ENCODE data around the gene FBXL19. TPM values are rescaled to one million over a fixed set of nuclear protein-coding genes. Genes with fewer than 3 reads are reported as not detected.

The FBXL19 gene
- total and polyA plus RNA-seq, 2 donors (not counting 1 experiment from before 2014, with no cell fraction given): 3.1 to 14.5 TPM

DNA sequence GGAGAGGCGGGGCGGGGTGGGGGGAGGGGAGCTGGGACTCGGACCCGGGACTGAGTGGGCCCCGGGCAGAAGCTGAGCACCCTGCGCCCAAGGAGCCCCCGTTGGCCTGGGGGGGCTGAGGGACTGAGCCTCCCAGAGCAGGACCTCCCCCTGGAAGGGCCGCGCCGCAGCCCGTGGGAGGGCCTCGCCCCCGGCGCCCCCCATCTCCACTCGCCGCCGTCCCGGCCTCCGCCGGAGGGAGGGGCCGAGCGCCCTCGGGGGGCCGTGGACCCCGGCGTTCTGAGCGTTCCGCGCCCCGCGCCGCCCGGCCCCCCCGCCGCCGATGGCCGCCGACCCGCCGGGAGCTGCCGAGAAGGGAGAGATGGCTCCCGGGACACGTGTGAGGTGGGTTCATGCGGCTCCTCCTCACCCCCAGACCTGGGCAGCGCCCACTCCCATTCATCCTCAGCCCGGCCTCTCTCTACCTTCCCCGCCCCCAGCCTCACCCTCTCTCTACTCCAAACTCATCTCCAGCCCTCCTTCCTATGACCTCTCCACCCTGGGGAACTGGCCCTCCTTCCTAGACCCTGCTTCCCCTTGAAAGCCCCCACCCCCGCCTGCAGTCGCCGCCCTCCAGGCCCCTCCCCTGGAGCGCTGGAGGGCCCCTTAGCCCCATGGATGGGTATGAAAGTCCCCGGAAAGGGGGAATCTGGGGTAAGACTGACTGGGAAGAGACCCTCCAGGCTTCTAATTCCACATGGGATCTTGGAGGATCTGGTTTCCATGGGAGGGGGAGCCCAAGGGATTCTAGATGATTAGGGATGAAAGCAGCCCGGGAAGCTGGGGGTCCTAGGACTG lies 922 bp downstream of the FBXL19 start:
- no peaks in the 10 kb centered on the region for H4K20me1 ChIP-seq (ENCODE audit: control insufficient read depth, extremely low read depth, insufficient read depth, low read length)
- no peaks in the 10 kb centered on the region for H3K4me1 ChIP-seq (ENCODE audit: control insufficient read depth, extremely low read depth, insufficient read depth, low read length)
- no peak for TF ChIP-seq CTCF (conservative IDR thresholded peaks at IDR 0.05 in 1 of 2, IDR thresholded peaks at IDR 0.05 in 1 of 2; ENCODE audit: low read depth in 1 of 2, low read length in 2 of 2)
- no peak for TF ChIP-seq EZH2 (IDR thresholded peaks at IDR 0.05; ENCODE audit: low read length, missing control alignments)
- H3K36me3 ChIP-seq (ENCODE audit: control insufficient read depth, insufficient read depth, low read length): peaks cover 3% of the 10 kb centered on the region
- H3K27ac ChIP-seq (ENCODE audit: insufficient read depth, low read length): no peak overlapping the region
- DNase-seq (ENCODE audit: low read depth in 2 of 2): no peak
- no peaks in the 10 kb centered on the region for H3K27me3 ChIP-seq (ENCODE audit: control insufficient read depth, insufficient read depth, low read length)
- H2AFZ ChIP-seq (ENCODE audit: low read length): no peak overlapping the region
- peak overlapping the region; percentile 61 to 69 (median 62) for H3K4me3 ChIP-seq (replicated peaks in 1 of 4; ENCODE audit: control extremely low read depth in 1 of 4, insufficient read depth in 1 of 4, low read depth in 3 of 4, low read length in 4 of 4)
- peak overlapping the region; percentile 96 for H3K4me2 ChIP-seq (ENCODE audit: extremely low read depth, insufficient read depth, low read length)
- no peaks in the 10 kb centered on the region for H3K79me2 ChIP-seq (ENCODE audit: control insufficient read depth, insufficient read depth, low read length)
- H3K9ac ChIP-seq (ENCODE audit: insufficient read depth, low read length): peak overlapping the region; percentile 50
- H3K9me3 ChIP-seq (ENCODE audit: control insufficient read depth, insufficient read depth, low read depth, low read length): no peaks in the 10 kb centered on the region

DNA sequence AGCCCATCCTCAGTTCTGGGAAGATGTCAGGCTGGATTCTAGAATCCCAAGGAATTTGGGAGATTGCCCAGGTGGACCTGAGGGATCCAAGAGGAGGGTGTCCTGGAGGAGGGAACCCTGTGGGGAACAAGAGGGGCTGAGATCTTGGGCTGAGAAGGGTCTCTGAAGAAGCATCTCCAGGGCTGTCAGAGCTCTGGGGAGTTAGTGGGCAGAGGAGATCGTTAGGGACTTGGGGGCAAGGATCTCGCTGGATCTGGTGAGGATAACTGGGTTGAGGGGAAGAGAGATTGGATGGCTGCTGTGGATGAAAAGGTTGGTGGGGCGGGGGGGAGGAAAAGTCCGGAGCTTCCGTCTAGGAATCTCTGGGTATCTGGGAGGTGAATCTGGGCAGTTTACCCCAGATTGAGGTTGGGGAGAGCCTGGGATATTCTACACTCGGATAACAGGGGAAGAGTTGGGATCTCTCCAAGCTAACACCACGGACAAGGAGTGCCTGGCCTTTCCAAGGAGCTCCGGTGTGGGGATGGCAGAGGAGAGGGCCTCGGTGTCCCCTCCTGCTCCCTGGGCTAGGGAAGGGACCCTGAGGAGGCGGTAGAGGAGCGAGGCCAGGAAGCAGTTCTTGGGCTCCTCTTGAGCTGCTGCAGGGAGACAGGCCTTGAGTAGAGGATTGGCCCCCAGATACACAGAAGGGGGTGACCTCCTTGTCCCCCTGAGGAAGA lies 1.7 kb downstream of the FBXL19 start:
- H2AFZ ChIP-seq (ENCODE audit: low read length): no peak overlapping the region

More for the DNA sequence above, 1.7 kb downstream of the FBXL19 start:
- Histone ChIP-seq H3K79me2 (ENCODE audit: control insufficient read depth, insufficient read depth, low read length) (no peaks in the 10 kb centered on the region), H3K4me3 (replicated peaks in 1 of 4; ENCODE audit: control extremely low read depth in 1 of 4, insufficient read depth in 1 of 4, low read depth in 3 of 4, low read length in 4 of 4) (peak overlapping the region; percentile 61 to 69 (median 62)), H3K27ac (ENCODE audit: insufficient read depth, low read length) (no peak overlapping the region), H3K27me3 (ENCODE audit: control insufficient read depth, insufficient read depth, low read length) (no peaks in the 10 kb centered on the region), H3K4me1 (ENCODE audit: control insufficient read depth, extremely low read depth, insufficient read depth, low read length) (no peaks in the 10 kb centered on the region), H3K9ac (ENCODE audit: insufficient read depth, low read length) (no peak overlapping the region), H3K4me2 (ENCODE audit: extremely low read depth, insufficient read depth, low read length) (peak overlapping the region; percentile 96), H3K9me3 (ENCODE audit: control insufficient read depth, insufficient read depth, low read depth, low read length) (no peaks in the 10 kb centered on the region), H3K36me3 (ENCODE audit: control insufficient read depth, insufficient read depth, low read length) (peaks cover 4% of the 10 kb centered on the region), H4K20me1 (ENCODE audit: control insufficient read depth, extremely low read depth, insufficient read depth, low read length) (no peaks in the 10 kb centered on the region)
- DNase-seq (ENCODE audit: low read depth in 2 of 2): no peak
- TF ChIP-seq CTCF (conservative IDR thresholded peaks at IDR 0.05 in 1 of 2, IDR thresholded peaks at IDR 0.05 in 1 of 2; ENCODE audit: low read depth in 1 of 2, low read length in 2 of 2) (no peak), EZH2 (IDR thresholded peaks at IDR 0.05; ENCODE audit: low read length, missing control alignments) (no peak)

All from fibroblast of lung (primary cell).